ENCODE measurements around the gene SMARCD3. TPM values are rescaled to one million over a fixed set of nuclear protein-coding genes. Genes with fewer than 3 reads are reported as not detected.

SMARCD3 gene
- total and polyA plus RNA-seq, 4 donors = 1.8 to 5.6 (median 2.1) TPM

DNA sequence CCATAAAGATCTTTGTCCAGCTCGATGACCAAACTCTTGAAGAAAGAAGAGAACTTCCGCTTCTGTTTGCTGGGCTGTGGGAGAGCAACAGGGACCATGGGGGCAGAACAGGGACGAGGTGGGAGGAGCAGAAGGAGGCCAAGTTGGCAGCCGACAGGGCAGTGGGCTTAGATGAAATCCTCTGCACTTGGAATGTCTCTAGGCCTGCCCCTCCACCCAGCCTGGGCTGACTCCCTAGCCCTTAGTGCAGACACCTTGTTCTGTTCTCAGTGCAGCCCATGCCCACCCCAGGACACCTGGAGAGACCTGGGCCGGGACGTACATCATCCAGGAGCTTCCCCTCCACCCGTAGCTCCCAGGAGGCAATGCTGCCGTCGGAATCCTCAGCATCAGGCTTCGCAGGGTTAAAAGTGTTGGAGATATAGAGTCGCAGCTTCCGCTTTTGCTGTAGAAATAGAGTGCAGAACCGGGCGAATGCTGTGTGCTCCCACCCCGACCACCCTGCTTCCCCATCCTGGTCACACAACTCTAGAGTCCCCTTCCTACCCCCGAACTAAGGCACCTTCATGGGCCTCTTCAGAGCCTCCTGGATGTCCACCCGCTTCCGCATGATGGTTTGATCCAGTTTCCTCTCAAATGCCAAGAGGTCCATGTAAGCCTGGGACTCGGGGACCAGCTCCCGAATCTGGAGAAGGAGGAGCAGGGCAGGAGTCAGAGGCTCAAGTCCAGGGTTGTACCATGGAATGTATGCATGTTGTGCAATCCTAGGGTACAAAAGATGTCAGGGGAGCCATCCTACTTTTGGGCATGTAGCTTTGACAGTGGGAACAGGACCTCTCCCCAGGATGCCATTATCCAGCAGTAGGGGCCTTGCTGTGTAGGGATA lies 6.1 kb downstream of the SMARCD3 start:
- 63% methylated on average over 20 of the region's 20 CpGs for WGBS
- Histone ChIP-seq H3K4me1 (ENCODE audit: control insufficient read depth in 4 of 4, insufficient read depth in 4 of 4, low read length in 3 of 4) (peaks cover 0 to 13% (median 6%) of the 10 kb centered on the region in 4 donors), H3K27ac (ENCODE audit: low read depth in 1 of 2, low read length in 2 of 2) (no peak overlapping the region), H3K9ac (ENCODE audit: low read depth in 1 of 2, low read length in 2 of 2) (no peak overlapping the region), H3K27me3 (ENCODE audit: control insufficient read depth in 4 of 4, insufficient read depth in 4 of 4, low read length in 3 of 4) (peaks cover 0 to 4% (median 0%) of the 10 kb centered on the region in 4 donors), H3K4me3 (ENCODE audit: low read depth in 1 of 3, low read length in 3 of 3) (no peak overlapping the region), H3K36me3 (ENCODE audit: control insufficient read depth in 4 of 4, insufficient read depth in 3 of 4, low read depth in 1 of 4, low read length in 3 of 4) (peaks cover 0 to 7% (median 5%) of the 10 kb centered on the region in 4 donors), H3K9me3 (ENCODE audit: control insufficient read depth in 4 of 4, low read length in 3 of 4) (no peaks in the 10 kb centered on the region)
- DNase-seq (ENCODE audit: low spot score) = no peak
- TF ChIP-seq JUND (IDR thresholded peaks at IDR 0.05) (no peak), GABPA (IDR thresholded peaks at IDR 0.05 in 1 of 2, conservative IDR thresholded peaks at IDR 0.05 in 1 of 2) (no peak), REST (IDR thresholded peaks at IDR 0.05) (no peak), FOXA2 (IDR thresholded peaks at IDR 0.05) (no peak), NR2F2 (IDR thresholded peaks at IDR 0.05) (no peak), MAX (IDR thresholded peaks at IDR 0.05) (no peak), HNF4G (IDR thresholded peaks at IDR 0.05) (no peak), ATF3 (IDR thresholded peaks at IDR 0.05) (no peak), CTCF (IDR thresholded peaks at IDR 0.05; ENCODE audit: low read depth, low read length, missing input control) (no peak), SP1 (IDR thresholded peaks at IDR 0.05) (no peak), FOXA1 (IDR thresholded peaks at IDR 0.05) (no peak), RAD21 (IDR thresholded peaks at IDR 0.05) (no peak)

DNA sequence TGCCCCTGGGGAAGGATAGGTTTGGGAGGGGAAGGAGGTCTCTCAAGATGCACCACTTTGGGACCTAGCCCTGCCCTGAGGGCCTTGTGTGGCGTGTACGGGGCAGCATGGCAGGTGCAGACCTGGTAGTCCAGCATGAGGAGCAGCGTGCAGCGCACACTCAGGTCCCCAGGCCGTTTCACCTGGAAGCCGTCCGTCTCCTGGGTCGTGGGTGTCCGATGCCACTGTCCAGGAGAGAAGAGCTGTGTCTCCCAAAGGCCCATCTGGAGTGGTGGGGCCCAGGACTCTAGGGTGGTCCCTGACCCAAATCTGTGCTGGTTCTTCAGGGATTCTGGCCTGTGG lies 6.8 kb downstream of the SMARCD3 start:
- H3K36me3 ChIP-seq (ENCODE audit: control insufficient read depth in 4 of 4, insufficient read depth in 3 of 4, low read depth in 1 of 4, low read length in 3 of 4) = peaks cover 0 to 14% (median 6%) of the 10 kb centered on the region in 4 donors
- peaks cover 0 to under 1% (median 0%) of the 10 kb centered on the region in 4 donors for H3K27me3 ChIP-seq (ENCODE audit: control insufficient read depth in 4 of 4, insufficient read depth in 4 of 4, low read length in 3 of 4)
- H3K4me1 ChIP-seq (ENCODE audit: control insufficient read depth in 4 of 4, insufficient read depth in 4 of 4, low read length in 3 of 4) = peaks cover 0 to 13% (median 6%) of the 10 kb centered on the region in 4 donors
- WGBS = 93% methylated on average over 9 of the region's 9 CpGs
- no peak for TF ChIP-seq YY1 (IDR thresholded peaks at IDR 0.05)
- TF ChIP-seq ATF3 (IDR thresholded peaks at IDR 0.05) = no peak
- TF ChIP-seq FOXA1 (IDR thresholded peaks at IDR 0.05) = no peak
- no peak for TF ChIP-seq REST (IDR thresholded peaks at IDR 0.05)
- no peak overlapping the region for H3K4me3 ChIP-seq (ENCODE audit: low read depth in 1 of 3, low read length in 3 of 3)
- no peaks in the 10 kb centered on the region for H3K9me3 ChIP-seq (ENCODE audit: control insufficient read depth in 4 of 4, low read length in 3 of 4)
- H3K9ac ChIP-seq (ENCODE audit: low read depth in 1 of 2, low read length in 2 of 2) = no peak overlapping the region
- H3K27ac ChIP-seq (ENCODE audit: low read depth in 1 of 2, low read length in 2 of 2) = no peak overlapping the region
- no peak for DNase-seq (ENCODE audit: low spot score)
